IMR-90 (cell line): Measurements from ENCODE around the gene MROH2B. TPM values are rescaled to one million over a fixed set of nuclear protein-coding genes. Genes with fewer than 3 reads are reported as not detected.

Experiments used
- ATAC-seq: fragments of 200-7000 bp; cut with Tn5 transposase; 2 replicates; pipeline ENCODE4 v1.9.1; 2020; ENCODE audit warnings: low read depth, mild to moderate bottlenecking, moderate library complexity
- BruUV-seq: library from RNA; stranded (reverse); fragments of 400-500 nt; replicated peaks from 2 replicates; lab custom pipeline; 2021; lab: Mats Ljungman, UMichigan
- CTCF ChIA-PET: fragments of 300-600 bp; formaldehyde crosslinking; extraction: SDS; loops from one replicate; lab custom pipeline; 2021; ENCODE audit warnings: antibody characterized with exemption; lab: Yijun Ruan, JAX
- POLR2A ChIA-PET: fragments of 300-600 bp; sonication (Branson Sonifier 250); formaldehyde crosslinking; loops from one replicate; lab custom pipeline; 2022; ENCODE audit warnings: antibody characterized with exemption; ENCODE audit not compliant: unreplicated experiment; lab: Charles Lee
- DNase-seq: peaks from one replicate; pipeline ENCODE4 v3.0.0; 2013
- H2AFZ ChIP-seq: replicated peaks from 2 replicates; pipeline ENCODE3; 2013; ENCODE audit warnings: low read length, mild to moderate bottlenecking; ENCODE audit not compliant: poor library complexity
- H2AK5ac ChIP-seq: 2 replicates; pipeline ENCODE4 v1.6.1; 2013; ENCODE audit warnings: low read depth, low read length, inconsistent platforms
- H2AK9ac ChIP-seq: replicated peaks from 2 replicates; pipeline ENCODE3; 2013; ENCODE audit warnings: mild to moderate bottlenecking, low read depth, low read length, moderate library complexity; ENCODE audit not compliant: poor library complexity
- H2BK120ac ChIP-seq: 2 replicates; pipeline ENCODE4 v1.6.1; 2013; ENCODE audit warnings: low read depth, low read length, inconsistent platforms
- H2BK15ac ChIP-seq: 3 replicates; pipeline ENCODE4 v1.6.1; 2013; ENCODE audit warnings: low read depth, low read length, inconsistent platforms
- H2BK20ac ChIP-seq: 2 replicates; pipeline ENCODE4 v1.6.1; 2013; ENCODE audit warnings: low read depth, mild to moderate bottlenecking, inconsistent platforms, low read length, moderate library complexity
- H2BK5ac ChIP-seq: 2 replicates; pipeline ENCODE4 v1.6.1; 2013; ENCODE audit warnings: mild to moderate bottlenecking, low read depth, low read length, inconsistent platforms; ENCODE audit not compliant: poor library complexity, severe bottlenecking
- H3K14ac ChIP-seq: replicated peaks from 2 replicates; pipeline ENCODE4 v1.6.1; 2013; ENCODE audit warnings: low read depth, low read length, inconsistent platforms
- H3K18ac ChIP-seq: 2 replicates; pipeline ENCODE4 v1.6.1; 2013; ENCODE audit warnings: low read depth, low read length, control low read depth
- H3K23ac ChIP-seq: 2 replicates; pipeline ENCODE4 v1.6.1; 2013; ENCODE audit warnings: low read depth, low read length, inconsistent platforms
- H3K27ac ChIP-seq: 2 replicates; pipeline ENCODE4 v1.5.1; 2013; ENCODE audit warnings: mild to moderate bottlenecking, control low read depth, low read length; ENCODE audit not compliant: insufficient read depth
- H3K27me3 ChIP-seq: 2 replicates; pipeline ENCODE4 v1.6.1; 2013; ENCODE audit warnings: low read length; ENCODE audit not compliant: control insufficient read depth, insufficient read depth
- H3K36me3 ChIP-seq: 2 replicates; pipeline ENCODE4 v1.6.1; 2013; ENCODE audit warnings: low read length, mixed read lengths; ENCODE audit not compliant: control insufficient read depth, insufficient read depth
- H3K4ac ChIP-seq: 2 replicates; pipeline ENCODE4 v1.6.1; 2013; ENCODE audit warnings: low read depth, low read length, inconsistent platforms
- H3K4me1 ChIP-seq: 2 replicates; pipeline ENCODE4 v1.6.1; 2013; ENCODE audit warnings: low read length, mixed read lengths; ENCODE audit not compliant: control insufficient read depth, insufficient read depth
- H3K4me2 ChIP-seq: 2 replicates; pipeline ENCODE4 v1.6.1; 2013; ENCODE audit warnings: low read depth, mild to moderate bottlenecking, control low read depth, low read length, moderate library complexity
- H3K4me3 ChIP-seq: 2 replicates; pipeline ENCODE4 v1.5.1; 2013; ENCODE audit warnings: low read depth, mild to moderate bottlenecking, control low read depth, low read length, moderate library complexity; ENCODE audit not compliant: insufficient read depth
- H3K56ac ChIP-seq: 2 replicates; pipeline ENCODE4 v1.6.1; 2013; ENCODE audit warnings: low read length, inconsistent platforms; ENCODE audit not compliant: insufficient read depth; ENCODE audit errors: extremely low read depth
- H3K79me1 ChIP-seq, 2 experiments: 2 replicates each; pipeline ENCODE4 v1.6.1; 2013; ENCODE audit warnings: low read length in 2 of 2, inconsistent platforms in 1 of 2, low read depth in 1 of 2
- H3K9ac ChIP-seq: 2 replicates; pipeline ENCODE4 v1.6.1; 2013; ENCODE audit warnings: low read depth, low read length, control low read depth
- H3K9me1 ChIP-seq: 2 replicates; pipeline ENCODE4 v1.6.1; 2013; ENCODE audit warnings: low read length, inconsistent platforms; ENCODE audit not compliant: insufficient read depth
- H3K9me3 ChIP-seq: 2 replicates; pipeline ENCODE4 v1.6.1; 2013; ENCODE audit warnings: low read length; ENCODE audit not compliant: control insufficient read depth, insufficient read depth
- H4K20me1 ChIP-seq: 2 replicates; pipeline ENCODE4 v1.6.1; 2013; ENCODE audit warnings: low read length, inconsistent platforms; ENCODE audit not compliant: insufficient read depth
- H4K5ac ChIP-seq: 2 replicates; pipeline ENCODE4 v1.6.1; 2013; ENCODE audit warnings: mild to moderate bottlenecking, low read depth, low read length, control low read depth
- H4K8ac ChIP-seq, 2 experiments: 2 replicates each; pipeline ENCODE4 v1.6.1; 2013; ENCODE audit warnings: low read depth in 2 of 2, low read length in 2 of 2, control low read depth in 1 of 2, inconsistent platforms in 1 of 2
- H4K91ac ChIP-seq: 2 replicates; pipeline ENCODE4 v1.6.1; 2013; ENCODE audit warnings: low read depth, low read length, inconsistent platforms; ENCODE audit not compliant: insufficient read depth
- CHD1 ChIP-seq: IDR thresholded peaks from 2 replicates; pipeline ENCODE4 v1.6.1; 2012; ENCODE audit warnings: low read depth, low read length, improper control_type of control experiment
- ELK1 ChIP-seq: fragments of 150-350 bp; IDR thresholded peaks from 2 replicates; pipeline ENCODE4 v1.6.1; 2016; ENCODE audit warnings: low read depth, mild to moderate bottlenecking, low read length, moderate library complexity, borderline replicate concordance
- MXI1 ChIP-seq: IDR thresholded peaks from 2 replicates; pipeline ENCODE4 v1.6.1; 2012; ENCODE audit warnings: low read depth, mild to moderate bottlenecking, low read length, moderate library complexity, borderline replicate concordance
- RAD21 ChIP-seq: IDR thresholded peaks from 2 replicates; pipeline ENCODE4 v1.6.1; 2012; ENCODE audit warnings: low read length, improper control_type of control experiment
- RFX5 ChIP-seq: IDR thresholded peaks from 2 replicates; pipeline ENCODE4 v1.8.0; 2012; ENCODE audit warnings: low read depth, mild to moderate bottlenecking, low read length, moderate library complexity
- SMC3 ChIP-seq: fragments of 150-350 bp; IDR thresholded peaks from 2 replicates; pipeline ENCODE4 v1.6.1; 2016; ENCODE audit warnings: low read depth, mild to moderate bottlenecking, antibody characterized with exemption, low read length, moderate library complexity
- WGBS, 2 experiments: methylation state at CpG; one replicate each; pipeline versions ENCODE4 v1.1.5 to v1.1.7; 2013; ENCODE audit warnings: missing lambda C conversion rate in 2 of 2; ENCODE audit not compliant: insufficient read length in 1 of 2; ENCODE audit errors: extremely low coverage in 2 of 2; 5-methylcytosine and 5-hydroxymethylcytosine counted together
- dilution Hi-C: fragments of 300-500 bp; cut with HindIII; formaldehyde crosslinking; loops from one replicate; pipeline ENCODE4 v1.14.3; 2018; ENCODE audit warnings: low sequenced_read_pairs; ENCODE audit not compliant: unreplicated experiment
- in situ Hi-C: fragments of 300-500 bp; cut with MboI; formaldehyde crosslinking; loops from 3 replicates; pipeline ENCODE4 v1.14.3; 2019; ENCODE audit warnings: low sequenced_read_pairs, inconsistent platforms, mixed read lengths
- intact Hi-C: fragments of 100-400 bp; cut with micrococcal nuclease; formaldehyde crosslinking; loops from 2 replicates; pipeline ENCODE4 v1.10.0; 2022
- polyA plus RNA-seq, 3 experiments: library from polyadenylated mRNA; depleted of rRNA; stranded (reverse); fragments of >200 nt; gene quantifications; 2 replicates each; pipeline ENCODE4 v1.2.3, GENCODE V29; 2012; ENCODE audit warnings: low replicate concordance in 1 of 3
- total RNA-seq: library from RNA; depleted of rRNA; stranded (reverse); fragments of >200 nt; gene quantifications from 2 replicates; pipeline ENCODE4 v1.2.3, GENCODE V29; 2012

The MROH2B gene
- total and polyA plus RNA-seq, 2 of the 4 experiments (the other 2 are of a cell fraction) = not detected

GRCh38 chr5:41097642-41098041 is 26.5 kb upstream of the MROH2B start:
- BruUV-seq = no TSS peak
- POLR2A ChIA-PET = no interaction called here
- DNase-seq (no peak), ATAC-seq (no peak)
- H3K23ac ChIP-seq = no peak overlapping the region
- no peak overlapping the region for H4K8ac ChIP-seq
- CTCF ChIA-PET = no interaction called here
- no peak overlapping the region for H4K5ac ChIP-seq
- intact Hi-C loops = no loop called here
- H3K56ac ChIP-seq = no peak overlapping the region
- H2BK5ac ChIP-seq = no peak overlapping the region
- no peak overlapping the region for H2AFZ ChIP-seq
- H4K91ac ChIP-seq = no peak overlapping the region
- no peaks in the 10 kb centered on the region for H3K79me1 ChIP-seq
- WGBS, 2 experiments = no CpG with 5 or more reads among the region's 2 CpGs
- peaks cover 3% of the 10 kb centered on the region; the same call in 1 of the 2 replicates for H3K9me1 ChIP-seq
- H3K4me1 ChIP-seq = peaks cover 3% of the 10 kb centered on the region
- 0 out of 2 replicates have a peak overlapping the region, but pooled peaks have one; percentile 3 for H2BK120ac ChIP-seq
- no peak overlapping the region for H3K27ac ChIP-seq
- H3K18ac ChIP-seq = no peak overlapping the region
- no peak overlapping the region for H2AK5ac ChIP-seq
- no peak overlapping the region for H3K4me3 ChIP-seq
- H3K14ac ChIP-seq = no peak overlapping the region
- H2BK15ac ChIP-seq = no peak overlapping the region
- H3K27me3 ChIP-seq = no peaks in the 10 kb centered on the region
- H3K9me3 ChIP-seq = no peaks in the 10 kb centered on the region
- H2AK9ac ChIP-seq = no peak overlapping the region
- dilution Hi-C loops = no loop called here
- H3K36me3 ChIP-seq = no peaks in the 10 kb centered on the region
- no peak overlapping the region for H3K9ac ChIP-seq
- no peak overlapping the region for H3K4me2 ChIP-seq
- no peaks in the 10 kb centered on the region for H4K20me1 ChIP-seq
- TF ChIP-seq RAD21 = no peak
- no peak for TF ChIP-seq CHD1
- TF ChIP-seq MXI1 = no peak
- TF ChIP-seq ELK1 = no peak
- no peak for TF ChIP-seq RFX5
- no peak for TF ChIP-seq SMC3
- no peak overlapping the region for H3K4ac ChIP-seq
- in situ Hi-C loops = no loop called here
- H2BK20ac ChIP-seq = no peak overlapping the region; the same call in 1 of the 2 replicates
